Measurements from ENCODE around the gene GPC5. TPM values are rescaled to one million over a fixed set of nuclear protein-coding genes. Genes with fewer than 3 reads are reported as not detected.
"Not testable (repeated sequence)": the region's sequence is repeated elsewhere in the genome, so short reads cannot be mapped to it uniquely, and the experiment has no call there.

GPC5 gene
- total and polyA plus RNA-seq, 2 of the 13 experiments (the other 11 are each of a cell fraction or from before 2014, with no cell fraction given), result 0.02 to 0.07 TPM

DNA sequence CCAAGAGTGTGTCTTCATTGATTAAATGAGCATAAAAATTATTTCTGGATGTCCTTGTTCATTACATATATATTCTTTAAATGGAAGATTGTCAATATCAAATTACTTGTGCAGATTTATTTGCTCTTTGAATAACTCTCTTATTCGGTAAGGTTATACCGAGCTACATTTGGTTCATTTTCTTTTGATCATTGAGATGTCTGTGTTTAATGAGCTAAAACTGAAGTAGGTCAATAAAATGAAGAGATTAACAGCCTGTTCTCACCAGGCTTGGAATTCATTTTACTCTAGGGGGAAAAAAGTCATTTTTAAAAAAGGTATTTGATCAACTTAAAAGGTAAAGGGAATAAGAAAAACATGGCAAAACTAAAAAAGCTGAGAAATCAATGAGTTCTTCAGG lies 10.6 kb downstream of the GPC5 start (continued):
- TF ChIP-seq KAT7 (CRISPR knock-in tag; IDR thresholded peaks at IDR 0.05; ENCODE audit: borderline replicate concordance) (no peak), ZBTB1 (CRISPR knock-in tag; IDR thresholded peaks at IDR 0.05; ENCODE audit: borderline replicate concordance) (no peak), ZNF83 (CRISPR knock-in tag; IDR thresholded peaks at IDR 0.05; ENCODE audit: borderline replicate concordance) (no peak), ZNF33B (CRISPR knock-in tag; IDR thresholded peaks at IDR 0.05) (no peak), ZFP62 (CRISPR knock-in tag; IDR thresholded peaks at IDR 0.05) (no peak), ZZZ3 (CRISPR knock-in tag; IDR thresholded peaks at IDR 0.05; ENCODE audit: borderline replicate concordance) (no peak), SOX6 (IDR thresholded peaks at IDR 0.05) (no peak), SOX6 (CRISPR knock-in tag; IDR thresholded peaks at IDR 0.05) (no peak)

- H2AFZ ChIP-seq (ENCODE audit: low read length); DNase-seq (ENCODE audit: low spot score); H3K4me1 ChIP-seq (ENCODE audit: insufficient read depth, low read length); H3K27ac ChIP-seq (ENCODE audit: extremely low read length, insufficient read depth, low read length); H3K9ac ChIP-seq (ENCODE audit: insufficient read depth, low read depth, low read length); H4K20me1 ChIP-seq (ENCODE audit: insufficient read depth, low read length); in situ Hi-C loops (cut with HindIII; ENCODE audit: extremely low pct_ligation_motif_present, low pct_unique_long_range_greater_than_20kb); CTCF ChIA-PET (ENCODE audit: low intra/inter-chr PET ratio, low total read pairs); H3K36me3 ChIP-seq (replicated peaks in 1 of 2; ENCODE audit: control insufficient read depth in 1 of 2, insufficient read depth in 2 of 2, low read length in 2 of 2); intact Hi-C loops (cut with micrococcal nuclease; ENCODE audit: unreplicated experiment); H3K27me3 ChIP-seq (ENCODE audit: control insufficient read depth in 1 of 2, insufficient read depth in 2 of 2, low read length in 2 of 2); POLR2A ChIA-PET; BruUV-seq (replicated peaks); H3K79me2 ChIP-seq (ENCODE audit: insufficient read depth, low read length); FAIRE-seq; ATAC-seq; H3K4me3 ChIP-seq (replicated peaks in 1 of 3; ENCODE audit: insufficient read depth in 1 of 3, low read depth in 2 of 3, low read length in 3 of 3); H3K4me2 ChIP-seq (ENCODE audit: low read depth, low read length); H3K9me3 ChIP-seq (ENCODE audit: low read length): not testable (repeated sequence)
- WGBS (ENCODE audit: low lambda C conversion rate), result 42% methylated on average over 5 of the region's 5 CpGs
These were observed 18.2 kb downstream of the GPC5 start for GRCh38 chr13:91416579-91416978.

DNA sequence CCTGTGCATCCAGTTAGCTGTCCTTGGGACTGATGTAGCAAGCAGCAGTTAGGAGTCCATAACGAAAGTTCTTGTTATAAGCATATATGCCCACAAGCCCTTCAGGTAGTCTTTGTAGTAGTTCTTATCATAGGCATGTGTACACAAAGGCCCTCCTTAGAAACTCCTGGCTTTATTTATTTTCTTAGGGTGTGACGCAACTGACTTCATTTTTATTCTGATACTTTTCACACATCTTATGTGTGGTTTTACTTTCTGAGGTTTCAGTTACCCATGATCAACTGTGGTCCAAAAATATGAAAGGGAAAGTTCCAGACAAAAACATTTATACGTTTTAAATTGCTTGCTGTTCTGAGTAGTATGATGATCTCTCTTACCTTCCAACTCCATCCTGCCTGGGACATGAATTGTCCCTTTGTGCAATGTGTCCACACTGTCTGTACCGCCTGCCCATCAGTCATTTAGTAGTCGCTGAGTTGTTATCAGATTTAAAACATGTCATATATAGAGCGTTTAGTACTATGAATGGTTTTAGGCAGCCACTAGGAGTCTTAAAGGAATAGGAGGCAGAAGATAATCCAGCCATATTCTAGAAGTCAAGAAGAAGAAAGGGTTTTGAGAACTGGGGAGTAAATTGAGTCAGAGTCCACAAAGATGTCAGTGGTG lies 19.4 kb downstream of the GPC5 start:
- H3K36me3 ChIP-seq (replicated peaks in 1 of 2; ENCODE audit: control insufficient read depth in 1 of 2, insufficient read depth in 2 of 2, low read length in 2 of 2), result no peaks in the 10 kb centered on the region
- no peaks in the 10 kb centered on the region for H3K9me3 ChIP-seq (ENCODE audit: low read length)
- in situ Hi-C loops (cut with HindIII; ENCODE audit: extremely low pct_ligation_motif_present, low pct_unique_long_range_greater_than_20kb), result no loop called here
- no peak overlapping the region for H3K9ac ChIP-seq (ENCODE audit: insufficient read depth, low read depth, low read length)
- no peaks in the 10 kb centered on the region; a peak in 1 of 5 replicates for H3K27me3 ChIP-seq (ENCODE audit: control insufficient read depth in 1 of 2, insufficient read depth in 2 of 2, low read length in 2 of 2)
- ChIA-PET POLR2A (no interaction called here), CTCF (ENCODE audit: low intra/inter-chr PET ratio, low total read pairs) (no interaction called here)
- H2AFZ ChIP-seq (ENCODE audit: low read length), result no peak overlapping the region
- H3K4me1 ChIP-seq (ENCODE audit: insufficient read depth, low read length), result no peaks in the 10 kb centered on the region
- no peak overlapping the region for H3K4me2 ChIP-seq (ENCODE audit: low read depth, low read length)
- no peak overlapping the region for H3K27ac ChIP-seq (ENCODE audit: extremely low read length, insufficient read depth, low read length)
- H4K20me1 ChIP-seq (ENCODE audit: insufficient read depth, low read length), result no peaks in the 10 kb centered on the region
- ATAC-seq (no peak), FAIRE-seq (no peak), DNase-seq (ENCODE audit: low spot score) (no peak)
- BruUV-seq (replicated peaks), result no TSS peak
- no peaks in the 10 kb centered on the region for H3K79me2 ChIP-seq (ENCODE audit: insufficient read depth, low read length)
- WGBS (ENCODE audit: low lambda C conversion rate), result 1% methylated on average over 6 of the region's 6 CpGs
- intact Hi-C loops (cut with micrococcal nuclease; ENCODE audit: unreplicated experiment), result no loop called here
- no peak overlapping the region for H3K4me3 ChIP-seq (replicated peaks in 1 of 3; ENCODE audit: insufficient read depth in 1 of 3, low read depth in 2 of 3, low read length in 3 of 3)
- TF ChIP-seq GATA4 (IDR thresholded peaks at IDR 0.05; ENCODE audit: borderline replicate concordance, low read depth) (no peak), THAP8 (CRISPR knock-in tag; IDR thresholded peaks at IDR 0.05; ENCODE audit: borderline replicate concordance) (no peak), ZNF652 (CRISPR knock-in tag; IDR thresholded peaks at IDR 0.05; ENCODE audit: borderline replicate concordance, low read depth) (no peak), ZNF790 (CRISPR knock-in tag; IDR thresholded peaks at IDR 0.05; ENCODE audit: borderline replicate concordance) (no peak), MEF2D (CRISPR knock-in tag; IDR thresholded peaks at IDR 0.05) (no peak), NCOA1 (CRISPR knock-in tag; IDR thresholded peaks at IDR 0.05) (no peak), ZNF512B (CRISPR knock-in tag; IDR thresholded peaks at IDR 0.05; ENCODE audit: borderline replicate concordance) (no peak), RFXANK (CRISPR knock-in tag; IDR thresholded peaks at IDR 0.05) (no peak)

Data from HepG2 (cell line).